Inflammatory macrophage treated with lipopolysaccharide for 4 hours (primary cell): ENCODE measurements around the gene ADAMTSL4.

Experiments
- DNase-seq: peaks from one replicate; pipeline ENCODE4 v3.0.0-alpha.2; 2020

Gene ADAMTSL4

DNA sequence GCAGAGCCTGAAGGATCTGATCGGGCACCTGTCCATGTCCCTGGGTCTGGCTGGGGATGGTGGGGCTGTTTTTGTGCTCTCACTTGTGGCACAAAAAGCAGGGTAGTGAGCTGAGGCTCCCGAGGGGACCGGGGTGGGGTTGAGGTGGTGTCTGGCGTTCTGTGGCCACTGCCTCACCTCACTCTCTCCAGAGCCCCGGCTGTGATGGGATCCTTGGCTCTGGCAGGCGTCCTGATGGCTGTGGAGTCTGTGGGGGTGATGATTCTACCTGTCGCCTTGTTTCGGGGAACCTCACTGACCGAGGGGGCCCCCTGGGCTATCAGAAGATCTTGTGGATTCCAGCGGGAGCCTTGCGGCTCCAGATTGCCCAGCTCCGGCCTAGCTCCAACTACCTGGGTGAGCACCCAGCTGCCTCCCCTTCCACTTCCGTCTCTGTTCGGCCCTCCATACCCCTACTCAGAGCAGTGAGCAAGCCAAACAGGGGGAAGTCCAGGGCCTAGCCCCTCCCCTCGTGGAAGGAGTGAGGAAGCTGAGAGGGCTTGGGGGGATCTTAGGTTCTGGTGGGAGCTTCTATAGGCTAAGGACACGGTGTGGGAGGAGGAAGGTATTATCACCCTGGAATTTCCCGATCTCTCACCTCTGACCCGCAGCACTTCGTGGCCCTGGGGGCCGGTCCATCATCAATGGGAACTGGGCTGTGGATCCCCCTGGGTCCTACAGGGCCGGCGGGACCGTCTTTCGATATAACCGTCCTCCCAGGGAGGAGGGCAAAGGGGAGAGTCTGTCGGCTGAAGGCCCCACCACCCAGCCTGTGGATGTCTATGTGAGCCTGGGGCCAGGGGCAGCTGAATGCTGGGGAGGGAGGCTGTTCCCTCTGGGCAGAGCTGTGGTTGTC is 7.0 kb downstream of the ADAMTSL4 start:
- no peak for DNase-seq

DNA sequence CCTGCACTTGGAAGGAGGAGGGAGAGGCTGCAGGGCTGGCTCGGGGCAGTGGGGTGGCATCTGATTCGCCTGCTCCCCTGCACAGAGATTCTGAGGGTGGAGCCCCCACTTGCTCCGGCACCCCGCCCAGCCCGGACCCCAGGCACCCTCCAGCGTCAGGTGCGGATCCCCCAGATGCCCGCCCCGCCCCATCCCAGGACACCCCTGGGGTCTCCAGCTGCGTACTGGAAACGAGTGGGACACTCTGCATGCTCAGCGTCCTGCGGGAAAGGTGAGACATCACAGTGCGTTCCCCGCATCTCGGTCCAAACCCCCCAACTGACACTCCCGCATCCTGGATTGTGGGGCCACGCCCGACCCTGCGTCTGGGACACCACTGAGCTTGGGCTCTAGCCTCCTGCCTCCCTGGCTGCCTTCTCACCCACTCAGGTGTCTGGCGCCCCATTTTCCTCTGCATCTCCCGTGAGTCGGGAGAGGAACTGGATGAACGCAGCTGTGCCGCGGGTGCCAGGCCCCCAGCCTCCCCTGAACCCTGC is 7.9 kb downstream of the ADAMTSL4 start:
- no peak for DNase-seq

DNA sequence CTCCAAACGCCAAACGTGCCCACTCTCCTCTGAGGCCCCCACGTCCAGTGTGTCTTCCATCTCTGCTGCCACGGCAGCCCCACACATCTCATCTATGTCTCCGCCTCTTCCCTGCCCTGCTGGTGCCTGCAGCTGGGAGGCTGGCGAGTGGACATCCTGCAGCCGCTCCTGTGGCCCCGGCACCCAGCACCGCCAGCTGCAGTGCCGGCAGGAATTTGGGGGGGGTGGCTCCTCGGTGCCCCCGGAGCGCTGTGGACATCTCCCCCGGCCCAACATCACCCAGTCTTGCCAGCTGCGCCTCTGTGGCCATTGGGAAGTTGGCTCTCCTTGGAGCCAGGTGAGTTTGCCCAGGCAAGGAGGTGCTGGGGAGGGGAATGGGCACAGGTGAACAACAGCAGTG is 8.6 kb downstream of the ADAMTSL4 start:
- DNase-seq, result no peak

DNA sequence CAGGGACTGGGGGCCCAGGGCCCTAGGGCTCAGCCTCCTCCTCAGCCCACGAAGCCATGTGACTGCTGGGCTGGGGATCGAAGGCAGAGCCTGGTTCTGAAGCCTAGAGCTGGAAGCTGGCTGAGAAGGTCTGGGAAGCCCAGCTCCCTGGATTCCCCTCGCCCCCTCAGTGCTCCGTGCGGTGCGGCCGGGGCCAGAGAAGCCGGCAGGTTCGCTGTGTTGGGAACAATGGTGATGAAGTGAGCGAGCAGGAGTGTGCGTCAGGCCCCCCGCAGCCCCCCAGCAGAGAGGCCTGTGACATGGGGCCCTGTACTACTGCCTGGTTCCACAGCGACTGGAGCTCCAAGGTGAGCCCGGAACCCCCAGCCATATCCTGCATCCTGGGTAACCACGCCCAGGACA is 9.1 kb downstream of the ADAMTSL4 start:
- no peak for DNase-seq

DNA sequence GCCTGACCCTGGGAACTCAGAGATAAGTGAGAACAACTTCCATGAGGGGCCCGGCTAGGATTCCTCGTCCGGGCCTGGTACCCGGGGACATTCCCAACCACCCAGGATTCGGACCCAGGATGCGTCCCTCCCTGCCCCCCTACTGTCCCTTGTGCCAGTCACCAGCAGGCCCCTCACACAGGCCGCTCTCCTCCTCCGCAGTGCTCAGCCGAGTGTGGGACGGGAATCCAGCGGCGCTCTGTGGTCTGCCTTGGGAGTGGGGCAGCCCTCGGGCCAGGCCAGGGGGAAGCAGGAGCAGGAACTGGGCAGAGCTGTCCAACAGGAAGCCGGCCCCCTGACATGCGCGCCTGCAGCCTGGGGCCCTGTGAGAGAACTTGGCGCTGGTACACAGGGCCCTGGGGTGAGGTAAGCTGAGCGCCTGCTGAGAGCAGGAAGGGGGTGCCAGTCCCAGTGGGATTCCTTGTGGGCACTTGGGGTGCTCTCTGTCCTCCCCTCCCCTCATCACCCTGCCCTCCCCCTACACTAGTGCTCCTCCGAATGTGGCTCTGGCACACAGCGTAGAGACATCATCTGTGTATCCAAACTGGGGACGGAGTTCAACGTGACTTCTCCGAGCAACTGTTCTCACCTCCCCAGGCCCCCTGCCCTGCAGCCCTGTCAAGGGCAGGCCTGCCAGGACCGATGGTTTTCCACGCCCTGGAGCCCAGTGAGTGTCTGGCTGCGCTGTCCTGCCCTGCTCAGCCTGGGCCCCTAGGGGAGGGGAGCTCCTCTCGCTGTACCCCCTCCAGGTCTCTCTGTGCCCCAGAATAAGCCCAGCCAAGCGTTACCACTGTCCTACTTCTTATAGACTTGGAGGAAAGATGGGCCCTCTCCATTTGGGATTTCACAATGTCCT is 9.8 kb downstream of the ADAMTSL4 start:
- peak; percentile 60 for DNase-seq

DNA sequence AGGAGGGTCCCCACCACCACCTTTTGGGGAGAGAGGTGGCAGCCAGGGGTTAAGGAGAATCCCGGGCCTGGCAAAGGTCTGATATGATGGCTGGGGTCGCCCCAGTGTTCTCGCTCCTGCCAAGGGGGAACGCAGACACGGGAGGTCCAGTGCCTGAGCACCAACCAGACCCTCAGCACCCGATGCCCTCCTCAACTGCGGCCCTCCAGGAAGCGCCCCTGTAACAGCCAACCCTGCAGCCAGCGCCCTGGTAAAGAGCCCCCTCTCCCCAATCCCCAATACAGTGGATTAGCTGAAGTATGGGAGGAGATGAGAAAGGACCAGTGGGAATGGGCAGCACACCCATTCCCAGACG is 10.4 kb downstream of the ADAMTSL4 start:
- DNase-seq, result no peak

DNA sequence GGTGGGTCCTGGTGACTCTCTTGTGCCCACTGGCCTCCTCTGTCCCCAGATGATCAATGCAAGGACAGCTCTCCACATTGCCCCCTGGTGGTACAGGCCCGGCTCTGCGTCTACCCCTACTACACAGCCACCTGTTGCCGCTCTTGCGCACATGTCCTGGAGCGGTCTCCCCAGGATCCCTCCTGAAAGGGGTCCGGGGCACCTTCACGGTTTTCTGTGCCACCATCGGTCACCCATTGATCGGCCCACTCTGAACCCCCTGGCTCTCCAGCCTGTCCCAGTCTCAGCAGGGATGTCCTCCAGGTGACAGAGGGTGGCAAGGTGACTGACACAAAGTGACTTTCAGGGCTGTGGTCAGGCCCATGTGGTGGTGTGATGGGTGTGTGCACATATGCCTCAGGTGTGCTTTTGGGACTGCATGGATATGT is 10.8 kb downstream of the ADAMTSL4 start:
- peak; percentile 62 for DNase-seq

DNA sequence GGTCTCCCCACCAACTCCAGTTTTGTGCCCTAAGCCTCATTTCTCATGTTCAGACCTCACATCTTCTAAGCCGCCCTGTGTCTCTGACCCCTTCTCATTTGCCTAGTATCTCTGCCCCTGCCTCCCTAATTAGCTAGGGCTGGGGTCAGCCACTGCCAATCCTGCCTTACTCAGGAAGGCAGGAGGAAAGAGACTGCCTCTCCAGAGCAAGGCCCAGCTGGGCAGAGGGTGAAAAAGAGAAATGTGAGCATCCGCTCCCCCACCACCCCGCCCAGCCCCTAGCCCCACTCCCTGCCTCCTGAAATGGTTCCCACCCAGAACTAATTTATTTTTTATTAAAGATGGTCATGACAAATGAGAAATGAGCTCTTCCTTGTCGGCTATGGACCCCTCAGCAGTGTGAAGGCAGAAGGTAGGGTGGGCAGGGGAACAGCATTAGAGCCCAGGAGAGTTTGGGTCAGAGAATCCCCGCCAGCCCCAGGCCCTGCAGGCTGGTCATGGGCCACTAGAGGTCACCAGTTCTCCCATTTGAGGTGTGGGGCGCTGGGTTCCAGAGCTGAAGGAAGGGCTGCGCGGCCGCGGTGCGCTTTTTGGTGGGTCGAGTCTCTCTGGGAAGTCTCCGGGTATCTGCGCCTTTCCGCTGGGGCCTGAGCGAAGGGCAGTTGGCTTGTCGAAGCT is 11.5 kb downstream of the ADAMTSL4 start:
- no peak for DNase-seq

DNA sequence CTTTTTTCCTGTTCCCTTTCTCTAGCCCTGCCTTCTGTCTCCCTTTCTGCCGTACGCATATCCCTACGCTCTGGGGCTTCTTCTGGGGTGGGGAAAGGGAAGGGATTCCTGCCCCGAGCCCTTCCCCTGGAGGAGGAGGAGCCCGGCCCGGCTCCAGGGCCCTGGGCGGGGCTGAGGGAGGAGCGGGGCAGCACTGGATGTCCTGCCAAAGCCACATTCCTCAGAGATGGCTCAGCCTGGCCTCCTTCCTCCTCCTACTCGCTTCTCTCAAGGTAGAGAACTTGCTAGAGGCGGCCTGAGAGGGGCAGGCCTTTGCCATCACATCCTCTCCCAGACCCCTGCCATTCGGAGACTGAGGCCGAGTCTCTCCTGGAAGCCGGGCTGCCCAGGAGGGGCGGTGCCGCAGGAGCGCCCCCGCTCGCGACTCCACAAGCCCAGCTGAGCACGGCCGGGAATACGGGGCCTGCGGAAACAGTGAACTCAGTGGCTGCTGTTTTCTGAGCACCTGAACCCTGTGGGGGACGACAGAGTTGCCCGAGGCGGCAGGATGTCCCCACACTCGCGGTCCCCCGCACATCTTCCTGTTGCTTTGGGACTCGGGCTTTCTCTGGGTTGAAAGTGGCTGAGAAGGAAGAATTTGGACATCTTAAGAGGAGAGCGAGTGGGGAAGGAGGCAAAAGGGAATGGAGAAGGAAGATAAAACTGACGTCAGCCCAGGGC is 12.2 kb downstream of the ADAMTSL4 start:
- peak; percentile 92 for DNase-seq

DNA sequence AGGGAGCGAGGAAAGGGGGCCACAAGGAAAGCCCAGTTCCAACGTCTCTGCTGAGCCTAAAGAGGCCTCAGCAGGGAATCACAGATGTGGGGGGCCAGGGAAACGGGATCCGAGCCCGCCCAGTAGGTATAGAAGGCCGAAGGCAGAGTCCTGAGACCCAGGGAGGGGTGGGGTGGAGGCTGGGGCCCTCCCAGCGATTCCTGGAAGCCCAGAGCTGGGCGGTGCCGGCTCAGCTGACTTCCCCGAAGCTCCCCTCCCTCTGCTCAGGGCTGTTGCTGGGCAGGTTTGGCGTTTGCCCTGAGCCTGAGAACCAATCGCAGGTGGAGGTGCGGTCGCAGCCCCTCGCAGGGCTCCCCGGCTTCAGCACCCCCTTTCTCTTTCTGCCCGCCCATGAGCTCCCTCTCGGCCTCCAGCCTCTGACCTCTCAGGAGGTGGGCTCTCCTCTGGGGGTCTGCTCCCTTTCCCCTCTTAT is 12.8 kb downstream of the ADAMTSL4 start:
- DNase-seq, result peak; percentile 90

DNA sequence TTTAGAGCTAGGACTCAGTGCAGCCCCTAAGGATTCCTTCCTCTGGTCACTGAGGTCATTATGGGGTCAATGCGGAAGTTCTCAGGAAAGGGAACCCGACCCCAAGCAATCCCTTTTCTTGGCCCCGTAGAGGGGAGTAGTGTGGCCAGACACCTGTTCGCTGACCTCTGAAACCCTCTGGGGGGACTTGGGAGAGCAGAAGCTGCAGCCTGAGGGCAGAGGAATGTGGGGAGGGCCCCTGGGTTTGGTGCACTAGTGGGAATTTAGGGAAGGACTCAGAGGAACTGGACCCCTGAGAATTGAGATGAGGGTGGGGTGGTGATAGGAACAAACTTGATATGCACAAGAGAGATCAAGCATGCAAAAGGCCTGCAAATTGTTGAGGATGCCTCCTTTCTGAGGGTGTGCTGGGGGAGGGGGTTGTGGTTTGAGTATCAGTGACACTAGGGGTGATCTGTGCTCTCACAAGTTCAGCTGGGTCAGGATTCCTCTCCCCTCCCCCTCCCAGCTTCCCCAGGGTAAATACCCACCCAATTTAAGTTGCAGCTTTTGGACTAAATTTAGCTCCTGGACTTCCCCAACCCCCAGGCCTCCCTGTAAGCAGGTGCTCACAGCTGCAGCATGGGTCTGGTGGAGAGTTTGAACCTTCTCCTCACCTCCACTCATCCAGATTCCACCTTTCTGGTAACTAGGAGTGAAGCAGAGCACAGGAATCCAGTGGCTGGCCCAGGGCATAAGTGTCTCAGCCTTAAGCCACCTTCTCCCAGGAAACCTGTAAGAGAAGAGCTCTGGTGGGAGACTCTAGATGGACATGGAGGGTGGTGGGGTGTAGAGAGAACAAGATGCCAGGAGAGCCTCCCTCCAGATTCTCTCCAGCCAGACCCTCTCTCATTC is 13.5 kb downstream of the ADAMTSL4 start:
- peak; percentile 27 for DNase-seq

DNA sequence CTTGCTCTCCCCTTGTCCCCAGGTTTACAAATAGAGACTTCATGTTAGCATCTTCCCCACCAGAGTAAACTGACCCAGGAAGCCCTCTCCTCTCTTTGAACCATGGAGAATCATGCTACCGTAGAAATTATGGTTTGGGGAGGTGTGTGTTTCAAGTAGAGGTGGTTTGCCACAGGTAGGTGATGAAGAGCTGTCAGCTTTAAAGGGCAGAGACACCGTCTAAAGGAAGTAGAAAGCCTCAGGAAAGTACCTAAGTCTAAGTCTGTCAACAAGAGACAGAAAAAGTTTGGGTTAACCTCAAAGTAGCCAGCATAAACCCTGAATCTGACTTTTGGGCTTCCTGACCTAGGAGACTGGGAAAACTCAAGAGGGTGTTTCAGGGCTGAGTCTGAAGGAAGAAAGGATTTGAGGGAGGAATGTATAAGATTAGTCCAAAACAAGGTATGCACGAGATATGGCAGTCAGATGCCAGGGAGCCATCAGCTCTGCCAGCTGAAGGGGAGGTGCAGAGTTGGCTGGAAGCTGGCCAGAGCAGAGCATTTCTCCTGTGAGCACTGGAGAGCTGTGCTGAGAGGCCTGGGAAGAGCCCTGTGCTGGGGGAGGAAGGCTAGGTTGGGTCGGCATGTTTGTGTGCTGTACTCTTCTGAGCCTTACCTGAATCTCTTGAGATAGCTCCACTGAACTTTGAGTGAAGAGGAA is 14.3 kb downstream of the ADAMTSL4 start:
- DNase-seq, result no peak

DNA sequence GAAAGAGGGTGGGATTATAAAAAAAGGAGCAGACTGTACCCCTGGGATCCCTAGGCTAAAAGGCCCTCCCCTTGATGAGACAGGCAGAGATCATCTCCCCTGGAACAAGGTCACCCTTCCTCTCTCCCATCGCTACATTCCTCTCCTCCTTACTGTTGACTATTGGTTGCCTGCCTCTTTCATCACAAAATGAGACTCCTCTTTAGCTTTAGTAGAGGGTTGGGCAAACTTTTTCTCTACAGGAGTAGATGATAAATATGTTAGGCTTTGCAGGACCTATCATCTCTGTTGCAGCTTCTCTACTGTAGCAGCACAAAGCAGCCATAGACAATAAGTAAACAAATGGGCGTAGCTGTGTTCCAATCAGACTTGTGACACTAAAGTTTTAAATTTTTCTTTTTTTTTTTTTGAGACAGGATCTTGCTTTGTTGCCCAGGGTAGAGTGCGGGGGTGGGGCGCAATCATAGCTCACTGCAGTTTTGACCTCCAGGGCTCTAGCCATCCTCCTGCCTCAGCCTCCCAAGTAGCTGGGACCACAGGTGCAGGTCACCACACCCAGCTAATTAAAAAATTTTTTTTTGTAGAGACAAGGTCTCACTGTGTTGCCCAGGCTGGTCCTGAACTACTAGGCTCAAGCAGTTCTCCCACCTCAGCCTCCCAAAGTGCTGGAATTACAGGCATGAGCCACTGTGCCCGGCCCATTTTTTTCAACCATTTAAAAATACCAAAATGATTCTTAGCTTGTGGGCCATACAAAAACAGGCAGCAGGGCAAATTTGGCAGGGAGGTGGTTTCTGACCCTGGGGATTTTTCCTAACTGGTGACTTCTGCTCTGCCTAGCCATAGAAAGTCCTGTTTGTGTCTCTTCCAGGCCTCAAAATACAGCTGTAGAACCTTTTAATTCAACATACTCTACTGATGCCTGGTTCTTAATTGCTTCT is 15.1 kb downstream of the ADAMTSL4 start:
- DNase-seq, result peak; percentile 24

DNA sequence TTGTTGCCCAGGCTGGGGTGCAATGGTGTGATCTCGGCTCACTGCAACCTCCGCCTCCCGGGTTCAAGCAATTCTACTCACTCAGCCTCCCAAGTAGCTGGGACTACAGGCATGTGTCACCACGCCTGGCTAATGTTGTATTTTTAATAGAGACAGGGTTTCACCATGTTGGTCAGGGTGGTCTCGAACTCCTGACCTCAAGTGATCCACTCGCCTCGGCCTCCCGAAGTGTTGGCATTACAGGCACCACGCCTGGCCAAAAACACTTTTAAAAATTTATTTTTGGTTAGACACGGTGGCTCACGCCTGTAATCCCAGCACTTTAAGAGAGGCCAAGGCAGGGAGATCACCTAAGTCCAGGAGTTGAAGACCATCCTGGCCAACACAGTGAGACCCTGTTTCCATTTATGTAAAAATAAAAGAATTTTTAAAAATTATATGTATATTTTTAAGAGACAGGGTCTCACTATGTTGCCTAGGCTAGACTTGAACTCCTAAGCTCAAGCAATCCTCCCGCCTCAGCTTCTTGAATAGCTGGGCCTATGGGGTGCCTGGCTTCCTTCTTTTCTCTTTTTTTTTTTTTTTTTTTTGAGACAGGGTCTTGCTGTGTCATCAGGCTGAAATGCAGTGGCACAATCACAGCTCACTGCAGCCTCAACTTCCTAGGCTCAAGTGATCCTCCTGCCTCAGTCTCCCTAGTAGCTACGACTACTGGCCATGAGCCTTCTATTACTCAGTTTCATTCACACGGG is 16.2 kb downstream of the ADAMTSL4 start:
- DNase-seq, result peak; percentile 21

DNA sequence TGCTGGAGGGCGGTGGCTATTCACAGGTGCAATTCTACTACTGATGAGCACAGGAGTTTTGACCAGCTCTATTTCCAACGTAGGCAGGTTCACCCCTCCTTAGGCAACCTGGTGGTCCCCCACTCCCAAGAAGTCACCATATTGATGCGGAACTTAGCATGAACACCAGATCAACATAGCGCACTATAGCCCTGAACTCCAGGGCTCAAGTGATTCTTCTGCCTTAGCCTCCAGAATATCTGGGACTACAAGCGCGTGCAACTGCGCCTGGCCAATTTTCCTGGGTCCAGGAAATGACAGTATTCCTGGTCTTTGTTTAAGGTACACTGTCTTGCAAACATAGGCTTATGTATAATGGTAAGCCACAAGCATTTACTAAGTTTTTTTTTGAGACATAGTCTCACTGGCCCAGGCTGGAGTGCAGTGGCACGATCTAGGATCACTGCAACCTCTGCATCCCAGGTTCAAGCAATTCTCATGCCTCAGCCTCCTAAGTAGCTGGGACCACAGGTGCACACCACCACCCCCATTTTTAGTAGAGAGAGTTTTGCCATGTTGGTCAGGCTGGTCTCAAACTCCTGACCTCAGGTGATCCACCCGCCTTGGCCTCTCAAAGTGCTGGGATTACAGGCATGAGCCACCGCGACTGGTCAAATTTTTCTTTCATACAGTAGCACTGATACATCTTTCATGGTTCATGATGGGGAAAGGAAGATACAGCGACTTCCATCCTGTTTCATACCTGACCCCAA is 17.6 kb downstream of the ADAMTSL4 start:
- no peak for DNase-seq

DNA sequence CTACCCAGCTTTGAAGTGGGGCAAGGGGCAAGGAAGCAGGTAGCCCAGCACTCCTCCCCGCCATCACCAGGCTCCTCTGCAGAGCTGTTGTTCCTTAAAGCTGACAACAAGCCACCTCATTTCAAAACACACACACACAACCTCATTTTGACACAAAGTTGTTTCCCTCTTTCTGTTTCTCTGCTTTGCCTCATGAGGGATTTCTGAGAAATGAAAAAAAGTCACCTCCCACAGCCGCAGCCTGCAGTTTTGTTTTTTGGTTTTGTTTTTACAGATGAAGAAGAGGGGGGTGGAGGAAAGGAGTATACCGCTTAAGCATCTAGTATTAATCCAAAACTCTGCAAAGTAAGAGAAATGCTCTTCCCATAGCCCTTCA is 18.1 kb downstream of the ADAMTSL4 start:
- DNase-seq, result peak; percentile 95

DNA sequence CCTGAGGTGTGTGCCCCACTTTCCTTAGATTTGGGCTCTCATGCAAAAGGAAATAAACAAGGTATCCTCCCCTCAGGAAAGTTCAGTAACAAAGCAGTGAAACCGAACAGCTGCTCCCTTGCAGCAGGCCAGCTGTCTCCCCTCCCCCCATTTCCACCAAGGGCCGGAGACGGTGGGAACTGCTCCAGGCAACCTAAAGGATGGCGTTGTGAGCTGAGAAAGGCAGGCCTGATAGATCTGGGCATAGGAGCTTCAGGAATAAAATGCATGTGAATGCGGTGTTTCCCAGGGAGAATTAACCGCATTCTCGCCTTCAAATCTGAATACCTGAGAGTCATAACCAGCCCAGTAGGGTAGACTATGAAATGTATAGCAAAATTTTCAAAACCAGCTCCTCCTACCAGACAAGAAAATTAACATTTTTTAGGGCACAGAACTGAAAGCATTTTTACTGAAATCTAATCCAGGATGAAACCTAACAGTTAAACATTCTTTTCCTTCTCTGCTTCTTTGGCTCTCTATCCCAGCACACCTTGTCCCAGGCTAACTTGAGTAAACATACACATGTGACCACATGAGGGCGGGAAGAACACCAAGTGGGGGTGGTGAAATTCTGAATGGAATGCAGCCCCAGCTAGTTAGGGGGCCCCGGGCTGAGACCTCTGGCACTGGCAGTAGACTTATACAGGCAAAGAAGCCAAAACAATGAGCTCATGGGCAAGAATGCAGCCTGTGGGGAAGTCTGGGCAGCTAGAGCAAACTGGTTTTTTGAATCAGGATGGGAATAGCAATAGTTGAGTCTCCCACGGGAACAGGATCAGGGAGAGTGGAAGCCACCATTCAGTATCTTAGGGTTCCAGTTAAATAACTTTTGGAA is 18.7 kb downstream of the ADAMTSL4 start:
- peak; percentile 77 for DNase-seq
